Pericardium fibroblast (primary cell): ENCODE measurements around the gene POU4F3. TPM values are rescaled to one million over a fixed set of nuclear protein-coding genes. Genes with fewer than 3 reads are reported as not detected.

Experiments used
- total RNA-seq: library from RNA; depleted of rRNA; stranded (reverse); fragments of >200 nt; gene quantifications from 2 replicates; pipeline ENCODE4 v1.2.3, GENCODE V29; 2015

The POU4F3 gene
- total RNA-seq: not detected in 2 replicates

GRCh38 chr5:146338774-146339714, at the start of gene POU4F3:
TSS of gene POU4F3 (plus strand) at chr5:146338839. CDS start at chr5:146339113, 274 bp downstream.

Other genes with a start within 250 kb of the POU4F3 start
- gene PLAC8L1, start 233.3 kb upstream of the POU4F3 start, total RNA-seq: not detected in 2 replicates
- gene LARS1, start 156.2 kb upstream of the POU4F3 start, total RNA-seq: 49.2 and 59.0 TPM in 2 replicates
- gene RBM27, start 135.2 kb upstream of the POU4F3 start, total RNA-seq: 9.6 and 10.2 TPM in 2 replicates
- 16.8 and 24.4 TPM in 2 replicates for gene TCERG1, start 108.5 kb downstream of the POU4F3 start, total RNA-seq
- gene GPR151, start 177.4 kb downstream of the POU4F3 start, total RNA-seq: not detected in 2 replicates